ENCODE data around the gene NCBP2.

NCBP2 gene

DNA sequence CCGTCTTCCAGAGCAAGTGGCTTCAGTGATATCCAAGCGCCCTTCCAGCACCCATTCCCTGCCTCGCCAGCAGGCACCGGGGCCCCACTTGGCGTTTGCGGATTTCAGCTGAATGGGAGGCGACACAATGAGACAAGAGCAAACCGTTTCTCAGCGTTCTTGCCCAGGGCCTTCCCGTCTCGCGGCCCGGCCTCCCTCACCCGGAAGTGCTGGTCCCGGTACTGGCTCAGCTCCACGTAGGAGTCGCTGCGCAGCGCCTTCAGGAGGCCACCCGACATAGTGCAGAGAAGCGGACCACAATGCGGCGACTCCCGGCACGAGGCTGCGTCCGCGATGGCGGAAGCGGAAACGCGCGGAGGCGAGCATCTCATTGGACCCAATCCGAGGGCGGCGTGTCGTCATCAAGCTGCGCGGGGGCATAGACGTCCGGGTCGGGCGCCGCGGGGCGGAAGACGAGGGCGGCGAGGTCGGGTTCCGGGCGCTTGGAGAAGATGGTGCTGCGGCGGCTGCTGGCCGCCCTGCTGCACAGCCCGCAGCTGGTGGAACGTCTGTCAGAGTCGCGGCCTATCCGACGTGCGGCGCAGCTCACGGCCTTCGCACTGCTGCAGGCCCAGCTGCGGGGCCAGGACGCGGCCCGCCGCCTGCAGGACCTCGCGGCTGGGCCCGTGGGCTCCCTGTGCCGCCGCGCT is at the start of gene NCBP2:
NCBP2 (minus strand) TSS at position 303 of the 689 bp plus-strand sequence; CDS start at position 278, 25 bp downstream.
- in situ Hi-C loops (cut with MboI; ENCODE audit: low sequenced_read_pairs) = no loop called here

DNA sequence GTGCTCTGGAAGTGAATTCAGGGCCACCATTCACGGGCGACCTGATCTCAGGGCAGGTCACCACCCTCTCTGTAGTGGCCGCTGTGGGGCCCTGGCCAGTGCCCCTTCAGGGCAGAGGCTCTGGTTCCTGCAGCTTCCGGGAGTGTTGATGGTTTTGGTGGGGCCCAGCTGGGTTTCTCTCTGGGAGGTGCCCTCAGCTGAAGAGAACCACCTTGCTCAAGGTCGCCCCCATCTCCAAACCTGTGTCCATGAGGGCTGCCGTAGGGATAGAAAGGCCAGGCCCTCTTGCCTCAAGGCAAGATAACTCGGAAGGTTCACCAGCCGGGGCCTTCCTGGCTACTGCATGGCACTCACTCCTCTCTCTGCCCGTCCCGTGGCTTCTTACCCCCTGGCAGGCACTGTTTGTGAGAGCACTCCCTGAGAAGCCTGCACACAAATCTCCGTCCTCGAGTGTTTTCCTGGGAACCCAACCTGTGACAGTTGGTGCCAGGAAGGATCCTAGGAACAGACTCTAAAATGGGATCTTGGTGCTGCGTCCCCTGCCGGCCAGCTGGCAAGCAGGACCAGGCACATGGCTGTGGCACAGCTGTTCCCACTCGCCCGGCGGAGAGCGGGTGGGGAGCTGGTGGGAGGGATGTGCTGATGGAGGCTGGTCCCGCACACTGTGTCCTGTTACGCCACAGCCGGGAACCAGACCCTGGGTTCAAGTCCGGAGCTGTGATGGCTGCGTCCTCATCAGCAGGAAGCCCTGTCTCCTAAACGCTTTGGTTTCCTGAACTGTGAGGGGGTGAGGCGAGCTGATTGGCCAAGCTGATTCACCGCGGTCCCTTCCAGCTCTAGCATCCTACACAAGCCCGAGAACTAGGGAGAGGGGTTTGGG is 49.5 kb upstream of the NCBP2 start:
- in situ Hi-C loops (cut with MboI; ENCODE audit: low sequenced_read_pairs) = no loop called here

DNA sequence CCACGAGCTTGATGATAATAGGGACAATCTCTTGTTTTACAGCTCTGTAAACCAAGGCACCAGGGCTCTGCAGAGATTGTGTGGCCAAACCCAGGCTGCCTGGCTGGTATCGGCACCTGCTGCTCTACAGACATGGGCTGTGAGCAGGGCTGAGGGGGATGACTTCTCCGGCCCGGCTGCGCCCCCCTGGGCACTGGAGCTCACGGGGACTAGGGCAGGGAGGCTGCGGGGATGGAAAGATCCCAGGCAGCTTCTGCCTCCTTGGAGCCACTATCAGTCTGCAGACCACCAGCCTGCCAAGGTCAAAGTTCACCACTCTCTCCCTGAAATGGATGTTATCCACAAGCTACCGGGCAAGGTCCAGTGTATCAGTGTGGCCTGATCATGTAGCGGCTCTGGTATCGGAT is 48.3 kb upstream of the NCBP2 start:
- in situ Hi-C loops (cut with MboI; ENCODE audit: low sequenced_read_pairs) = no loop called here

DNA sequence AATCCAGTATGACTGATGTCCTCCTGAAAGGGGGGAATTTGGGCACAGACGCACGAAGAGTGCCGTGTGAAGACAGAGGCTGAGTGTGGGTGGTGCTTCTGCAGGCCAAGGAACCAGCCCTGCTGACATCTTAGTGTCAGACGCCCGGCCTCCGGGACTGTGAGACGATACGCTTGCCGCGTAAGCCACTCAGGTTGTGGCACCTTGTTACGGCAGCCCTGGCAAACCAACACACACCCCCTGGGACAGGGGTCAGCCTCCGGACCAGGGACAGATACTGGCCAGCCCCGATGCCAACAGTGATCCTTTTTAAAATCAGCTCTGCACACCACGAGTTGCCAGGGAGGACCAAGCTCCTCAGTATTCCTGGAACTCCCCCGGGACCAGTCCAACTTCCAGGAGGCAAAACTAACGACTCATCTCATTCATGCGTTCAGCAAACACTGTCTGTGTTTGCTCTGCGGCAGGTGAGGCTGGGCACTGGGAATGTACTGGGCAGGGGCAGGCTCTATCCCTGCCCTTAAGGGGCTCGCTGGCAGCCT is 47.5 kb upstream of the NCBP2 start:
- in situ Hi-C loops (cut with MboI; ENCODE audit: low sequenced_read_pairs) = no loop called here

DNA sequence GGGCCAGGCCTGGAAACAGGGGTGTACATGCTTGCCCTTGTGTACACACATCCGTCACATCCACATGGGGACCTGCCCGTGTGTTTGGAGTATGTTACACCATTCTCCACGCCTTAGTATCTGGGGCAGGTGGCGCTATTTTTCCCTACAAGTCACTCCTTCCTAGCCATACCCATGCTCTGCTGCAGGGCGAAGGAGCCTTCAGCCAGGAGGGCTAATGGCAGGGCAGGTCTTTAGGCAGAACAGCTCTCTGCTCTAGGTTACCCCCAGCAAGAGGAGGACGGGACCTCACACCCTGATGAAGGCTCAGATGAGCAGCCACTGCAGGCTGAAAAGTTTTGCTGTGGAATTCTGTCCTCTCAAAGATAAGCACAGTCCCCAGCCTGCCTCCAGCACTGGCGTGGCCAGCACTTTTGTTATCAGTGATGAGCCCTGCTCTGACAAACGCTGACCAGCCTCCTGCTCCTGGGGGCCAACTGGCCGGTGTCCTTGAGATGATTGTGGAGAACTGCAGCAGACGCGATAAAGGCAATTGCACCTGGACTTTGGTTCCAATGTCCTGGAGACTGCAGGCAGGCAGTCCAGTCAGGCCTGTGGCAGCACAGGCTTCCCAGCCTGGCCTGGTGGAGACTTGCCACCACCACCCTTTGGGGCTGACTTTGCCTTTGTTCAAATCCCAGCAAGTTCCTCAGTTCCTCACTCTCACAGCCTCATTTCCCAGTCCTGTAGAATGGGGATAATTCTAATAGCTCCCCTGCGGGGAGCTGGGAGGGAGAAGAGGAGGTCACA is 46.1 kb upstream of the NCBP2 start:
- in situ Hi-C loops (cut with MboI; ENCODE audit: low sequenced_read_pairs) = no loop called here

DNA sequence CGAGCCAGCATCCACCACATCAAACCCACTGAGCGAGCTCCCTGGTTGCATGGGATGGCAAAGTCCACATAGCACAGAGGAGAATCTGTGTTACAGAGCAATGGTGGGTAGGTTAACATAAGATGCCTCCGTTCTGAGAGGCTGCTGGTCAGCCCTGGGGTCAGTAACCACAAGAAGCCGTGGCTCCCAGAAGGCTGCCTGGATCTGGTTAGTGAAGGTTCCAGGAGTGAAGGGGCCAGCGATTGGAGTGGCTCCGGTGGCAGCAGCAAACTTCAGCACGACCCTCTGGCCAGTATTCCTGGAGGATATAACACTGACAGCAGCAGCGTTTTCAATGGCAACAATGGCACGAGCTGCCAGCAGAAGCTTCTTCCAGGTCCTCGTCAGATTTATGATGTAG is 44.7 kb upstream of the NCBP2 start:
- in situ Hi-C loops (cut with MboI; ENCODE audit: low sequenced_read_pairs) = no loop called here

DNA sequence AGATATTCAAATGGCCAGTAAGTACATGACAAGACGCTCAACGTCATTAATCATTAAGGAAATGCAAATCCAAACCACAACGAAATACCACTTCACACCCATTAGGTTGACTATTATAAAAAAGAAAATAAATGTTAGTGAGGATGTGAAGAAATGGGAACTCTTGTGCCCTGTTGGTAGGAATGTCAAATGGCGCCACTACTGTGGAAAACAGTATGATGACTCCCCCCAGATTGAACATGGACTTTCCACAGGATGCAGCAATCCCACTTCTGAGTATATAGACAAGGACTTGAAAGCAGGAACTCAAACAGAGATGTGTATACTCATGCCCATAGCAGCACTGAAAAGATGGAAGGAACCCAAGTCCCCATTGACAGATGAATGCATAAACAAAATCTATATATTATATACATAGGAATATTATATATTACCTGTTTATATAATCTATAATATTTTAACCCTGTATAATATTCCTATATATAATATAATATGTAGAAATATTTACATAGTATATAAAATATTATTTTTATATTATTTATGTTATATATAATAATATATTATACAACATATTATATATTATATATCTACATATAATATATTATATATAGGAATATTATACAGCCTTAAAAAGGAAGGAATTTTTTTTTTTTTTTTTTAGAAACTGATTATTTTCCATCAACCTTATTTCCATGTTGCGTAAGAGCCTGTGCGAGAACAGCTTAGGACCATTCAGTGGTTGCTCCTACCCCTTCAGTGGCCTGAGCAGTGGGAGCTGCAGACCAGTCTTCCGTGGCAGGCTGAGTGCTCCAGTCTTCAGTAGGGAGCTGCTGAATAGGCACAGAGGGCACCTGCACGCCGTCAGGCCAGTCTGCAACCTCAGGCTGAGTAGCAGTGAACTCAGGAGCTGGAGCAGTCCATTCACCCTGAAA is 43.9 kb upstream of the NCBP2 start:
- in situ Hi-C loops (cut with MboI; ENCODE audit: low sequenced_read_pairs) = no loop called here

DNA sequence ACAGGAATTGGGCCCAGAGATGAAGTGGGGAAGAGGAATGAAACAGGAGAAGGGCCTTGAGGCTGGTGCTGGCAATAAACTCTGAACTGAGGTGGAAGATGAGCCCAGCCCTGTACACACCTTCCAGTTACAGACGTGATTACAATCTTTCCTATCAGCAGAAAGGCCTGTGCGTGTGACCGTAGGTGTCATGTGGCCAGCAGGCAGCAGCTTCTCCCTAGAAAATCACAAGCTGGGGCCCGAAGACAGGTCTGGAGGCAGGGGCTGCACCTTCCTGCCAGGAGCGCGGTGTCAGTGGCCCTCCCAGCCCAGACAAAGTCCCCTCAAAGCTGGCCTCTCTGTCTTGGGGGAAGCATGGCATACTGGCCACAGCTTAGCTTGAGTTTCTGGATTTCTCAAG is 43.0 kb upstream of the NCBP2 start:
- in situ Hi-C loops (cut with MboI; ENCODE audit: low sequenced_read_pairs) = no loop called here

DNA sequence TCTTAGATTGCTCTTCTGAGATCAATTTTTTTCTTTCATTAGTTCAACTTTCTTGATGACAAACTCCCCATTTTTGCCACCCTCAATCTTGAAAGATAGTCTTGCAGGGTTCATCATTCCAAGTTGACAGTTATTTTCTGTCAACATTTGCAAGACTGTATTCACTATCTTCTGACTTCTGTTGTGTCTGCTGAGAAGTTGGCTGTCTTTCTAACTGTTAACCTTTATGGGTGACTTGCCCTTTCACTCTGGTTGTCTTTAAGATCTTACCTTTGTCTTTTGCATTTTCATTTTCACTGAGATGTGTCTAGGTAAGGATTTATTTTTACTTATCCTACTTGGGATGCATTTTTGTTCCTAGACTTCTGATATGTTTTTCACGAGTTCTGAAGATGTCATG is 40.9 kb upstream of the NCBP2 start:
- in situ Hi-C loops (cut with MboI; ENCODE audit: low sequenced_read_pairs) = no loop called here

DNA sequence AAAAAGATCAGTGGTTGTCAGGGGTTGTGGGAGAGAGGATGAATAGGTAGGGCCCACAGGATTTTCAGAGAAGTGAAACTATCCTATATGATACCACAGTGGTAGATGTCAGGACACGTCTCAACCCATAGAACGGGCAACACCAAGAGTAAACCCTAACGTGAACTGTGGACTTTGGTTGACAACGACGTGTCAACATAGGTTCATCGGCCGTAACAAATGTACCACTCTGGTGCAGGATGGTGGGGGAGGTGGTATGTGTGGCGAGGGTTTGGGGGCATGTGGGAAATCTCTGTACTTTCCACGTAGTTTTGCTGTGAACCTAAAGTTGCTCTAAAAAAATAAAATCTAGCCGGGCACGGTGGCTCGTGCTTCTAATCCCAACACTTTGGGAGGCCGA is 39.3 kb upstream of the NCBP2 start:
- in situ Hi-C loops (cut with MboI; ENCODE audit: low sequenced_read_pairs) = no loop called here

DNA sequence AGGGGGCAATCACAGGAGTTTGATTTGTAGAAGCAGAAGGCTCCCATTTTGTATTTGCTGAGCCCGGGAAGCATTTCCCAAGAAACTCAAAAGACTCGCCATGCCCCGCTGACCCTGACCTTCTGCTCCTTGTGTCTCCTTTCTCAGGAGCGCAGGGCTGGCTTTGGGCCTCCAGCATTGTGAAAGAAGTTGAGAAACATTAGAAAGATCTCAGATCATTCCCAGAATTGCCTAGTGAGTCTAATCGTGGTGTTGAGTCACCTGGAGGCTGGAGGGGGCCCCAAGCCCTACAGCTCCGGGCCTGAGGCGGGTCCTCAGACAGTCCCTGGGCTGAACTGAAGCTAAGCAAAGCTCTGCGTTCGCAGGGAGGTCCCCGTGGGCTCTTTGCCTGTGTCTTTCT is 37.2 kb upstream of the NCBP2 start:
- in situ Hi-C loops (cut with MboI; ENCODE audit: low sequenced_read_pairs) = loop anchor here (10.0 kb wide), 1 partner anchor 445 kb away; no protein-coding TSS in a partner anchor

DNA sequence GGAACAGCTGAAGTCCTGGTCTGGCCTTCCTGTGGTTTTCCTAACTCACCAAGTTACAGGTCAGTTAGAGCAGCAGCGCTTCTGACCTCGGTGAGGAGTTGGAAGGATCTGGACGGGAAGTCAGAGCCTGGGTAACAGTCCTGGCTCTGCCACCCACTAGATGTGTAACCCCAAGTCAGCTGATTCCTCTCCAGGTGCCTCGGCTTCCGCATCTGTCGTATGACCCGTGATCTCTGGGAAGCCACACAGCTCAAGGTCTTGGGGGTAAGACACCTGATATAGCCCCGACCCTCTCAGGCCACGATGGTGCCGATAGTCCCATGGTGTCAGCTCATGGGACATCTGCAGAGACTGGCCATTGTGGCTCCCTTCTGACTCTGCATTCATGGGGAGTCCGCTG is 34.6 kb upstream of the NCBP2 start:
- in situ Hi-C loops (cut with MboI; ENCODE audit: low sequenced_read_pairs) = loop anchor here (10.0 kb wide), 1 partner anchor 442 kb away; no protein-coding TSS in a partner anchor

DNA sequence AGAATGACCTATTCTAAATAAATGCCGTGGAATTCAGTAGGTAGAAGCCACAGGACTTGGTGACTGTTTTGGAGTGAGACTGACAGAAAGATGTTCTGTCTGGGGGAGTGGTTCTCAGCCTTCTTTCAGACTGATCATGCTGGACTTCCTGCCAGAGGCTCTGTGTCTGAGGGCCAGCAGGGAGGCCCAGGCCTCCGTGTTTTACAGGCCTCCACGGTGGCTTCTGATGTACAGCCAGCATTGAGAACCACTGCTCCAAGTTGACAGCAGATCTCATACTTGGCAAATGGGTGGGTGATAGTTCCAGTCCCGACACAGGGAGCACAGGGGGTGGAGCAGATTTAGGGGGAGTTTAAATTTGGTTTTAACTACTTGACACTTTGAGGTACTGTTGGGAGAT is 33.0 kb upstream of the NCBP2 start:
- in situ Hi-C loops (cut with MboI; ENCODE audit: low sequenced_read_pairs) = loop anchor here (10.0 kb wide), 1 partner anchor 441 kb away; no protein-coding TSS in a partner anchor

DNA sequence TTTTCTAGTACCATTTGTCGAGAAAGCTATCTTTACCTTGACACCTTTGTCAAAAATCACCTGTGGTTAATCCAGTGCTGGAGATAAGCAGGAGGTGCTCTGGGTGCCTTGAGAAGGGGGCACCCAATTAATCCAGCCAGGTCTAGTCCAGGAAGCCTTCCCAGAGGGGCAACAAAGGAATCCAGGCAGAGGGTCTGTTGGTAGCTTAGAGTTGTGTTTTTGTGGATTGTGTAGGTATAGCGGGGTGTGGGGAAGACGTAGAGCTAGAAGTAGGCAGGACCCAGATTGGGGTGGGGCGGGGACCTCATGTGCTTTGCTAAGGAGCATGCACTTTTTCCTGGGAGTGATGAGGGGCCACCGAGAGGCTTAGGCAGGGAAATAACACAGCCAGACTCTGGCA is 32.3 kb upstream of the NCBP2 start:
- in situ Hi-C loops (cut with MboI; ENCODE audit: low sequenced_read_pairs) = loop anchor here (10.0 kb wide), 1 partner anchor 440 kb away; no protein-coding TSS in a partner anchor

DNA sequence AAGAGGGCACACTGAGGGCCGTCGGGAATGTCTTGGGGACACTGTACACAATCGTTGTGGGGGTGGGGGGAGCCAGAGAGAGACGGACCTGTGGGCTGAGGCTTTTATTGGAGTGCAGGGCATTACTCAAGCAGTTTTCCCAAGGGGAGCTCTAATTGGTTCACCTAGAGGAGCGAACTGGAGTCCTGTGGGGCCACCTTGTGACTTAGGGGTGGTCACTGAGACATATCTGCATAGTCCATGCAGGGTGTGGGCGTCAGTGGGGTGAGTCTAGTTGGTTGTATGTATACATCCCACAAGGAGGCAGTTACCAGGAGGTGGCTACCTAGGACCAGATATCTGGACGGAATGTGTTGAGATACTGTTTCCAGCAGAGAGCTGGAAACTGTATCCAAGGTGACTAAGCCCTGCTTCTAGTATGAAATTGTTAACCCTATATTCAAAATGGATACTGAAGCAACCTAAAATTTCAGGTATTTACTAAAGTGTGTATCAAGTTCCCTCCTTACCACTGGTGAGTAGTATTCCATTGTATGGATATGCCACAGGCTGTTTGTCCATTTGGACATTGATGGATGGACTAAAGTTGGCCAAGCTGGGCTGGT is 28.9 kb upstream of the NCBP2 start:
- in situ Hi-C loops (cut with MboI; ENCODE audit: low sequenced_read_pairs) = loop anchor here (10.0 kb wide), 1 partner anchor 436 kb away; no protein-coding TSS in a partner anchor

DNA sequence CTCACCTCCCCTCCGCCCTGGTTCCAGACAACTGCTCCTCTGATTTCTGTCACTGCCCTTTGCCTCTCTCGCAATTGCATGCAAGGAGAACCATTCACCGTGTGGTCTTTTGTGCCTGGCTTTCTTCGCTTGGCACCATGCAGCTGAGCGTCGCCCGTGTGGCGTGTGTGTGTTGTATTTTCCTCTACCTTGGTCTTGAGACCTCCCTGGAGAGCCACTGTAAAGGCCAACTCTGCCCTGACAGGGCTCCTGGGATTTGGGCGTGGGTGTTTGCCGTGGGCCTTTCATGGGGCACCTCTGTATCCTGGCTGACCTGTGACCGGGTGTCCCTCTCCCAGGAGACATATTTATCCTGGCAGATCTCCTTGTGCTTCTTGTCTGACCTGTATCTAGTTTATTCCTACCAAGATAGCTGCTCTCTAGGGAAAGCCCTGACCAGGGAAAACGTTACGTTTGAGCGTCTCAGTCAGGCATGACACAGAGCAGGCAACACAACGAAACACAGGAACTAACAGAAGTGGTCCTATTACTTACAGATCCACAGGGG is 28.3 kb upstream of the NCBP2 start:
- in situ Hi-C loops (cut with MboI; ENCODE audit: low sequenced_read_pairs) = loop anchor here (10.0 kb wide), 1 partner anchor 436 kb away; no protein-coding TSS in a partner anchor

DNA sequence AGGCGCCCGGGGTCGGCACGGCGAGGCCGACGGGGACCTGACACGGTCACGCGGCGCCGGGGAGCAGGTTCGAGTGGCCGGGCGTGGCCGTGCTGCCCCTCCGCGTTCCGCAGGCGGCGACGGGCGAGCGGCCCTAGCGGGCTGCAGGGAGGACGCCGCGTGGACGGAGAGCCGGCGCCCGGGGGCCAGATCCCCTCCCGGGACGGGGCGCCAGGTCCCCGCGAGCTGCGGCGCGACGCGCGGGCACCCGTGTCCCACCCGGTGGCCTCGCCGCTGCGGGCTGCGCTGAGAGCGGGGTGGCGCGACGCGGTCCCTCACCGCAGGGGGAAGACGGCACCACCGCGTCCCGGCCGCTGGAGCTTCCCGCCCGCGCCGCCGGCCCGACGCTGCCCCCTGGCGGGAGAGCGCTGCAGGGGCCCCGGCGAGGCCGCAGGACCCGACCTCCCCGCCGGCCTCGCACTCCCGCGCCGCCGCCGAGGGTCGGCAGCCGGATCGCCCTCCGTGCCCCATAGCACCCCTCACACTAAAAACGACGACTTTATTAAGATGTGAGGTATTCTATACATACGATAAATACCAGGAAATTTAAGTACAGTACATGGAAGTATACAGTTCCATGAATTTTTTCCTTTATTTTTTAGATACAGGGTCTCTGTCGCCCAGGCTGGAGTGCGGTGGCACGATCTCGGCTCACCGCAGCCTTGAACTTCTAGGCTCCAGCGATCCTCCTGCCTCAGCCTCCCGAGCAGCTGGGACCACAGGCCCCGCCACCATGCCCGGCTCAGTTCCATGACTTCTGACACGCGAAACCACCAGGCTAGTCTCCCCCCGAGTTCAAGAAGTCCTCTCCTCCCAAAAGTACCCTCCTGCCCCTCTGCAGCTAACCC is 27.6 kb upstream of the NCBP2 start:
- in situ Hi-C loops (cut with MboI; ENCODE audit: low sequenced_read_pairs) = loop anchor here (10.0 kb wide), 1 partner anchor 435 kb away; no protein-coding TSS in a partner anchor

DNA sequence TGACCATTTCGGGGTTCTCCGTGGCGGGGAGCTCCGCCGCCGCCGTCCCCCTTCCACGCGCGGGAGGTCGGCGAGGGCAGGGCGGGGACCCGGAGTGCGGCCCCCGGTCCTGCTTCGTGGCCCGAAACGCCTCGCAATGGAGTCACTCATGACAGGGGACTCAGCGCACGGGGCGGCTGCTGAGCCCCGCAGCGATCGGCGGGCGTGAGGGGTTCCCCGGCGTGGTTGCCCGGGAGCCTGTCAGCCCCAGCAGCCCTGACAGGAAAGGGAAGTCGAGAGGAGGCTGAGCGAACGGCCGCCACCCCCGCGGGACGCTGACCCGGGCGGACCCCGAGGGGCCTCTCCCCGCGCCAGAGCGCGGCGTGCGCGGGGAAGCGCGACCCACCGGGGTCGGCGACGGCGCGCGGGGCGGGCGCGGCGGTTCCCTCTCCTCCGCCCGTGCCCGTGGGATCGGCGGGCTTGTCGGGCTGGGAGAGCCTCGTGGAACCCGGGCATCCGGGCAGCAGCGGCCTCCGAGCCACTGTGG is 26.9 kb upstream of the NCBP2 start:
- in situ Hi-C loops (cut with MboI; ENCODE audit: low sequenced_read_pairs) = no loop called here

Measured in HL-60/S4 (cell line).